Spleen (tissue), 7 donors: ENCODE measurements around the gene RNASEH2B.

ENCODE experiments used
- POLR2AphosphoS5 ChIP-seq, 3 donors: sonication (generic); formaldehyde crosslinking; IDR thresholded peaks; one replicate each; pipeline ENCODE4 v1.5.1; 2017; ENCODE audit warnings: antibody characterized with exemption in 3 of 3
- TF ChIP-seq, protein P1 (sequence below), 11 experiments: fragments of 200-600 bp in 7 of 11; fragments of 450-650 bp in 4 of 11; sonication (generic) in 4 of 11; IDR thresholded peaks in 8 of 11; conservative IDR thresholded peaks in 3 of 11; 1 replicate in 7 of 11; 2 replicates in 4 of 11; pipeline versions ENCODE4 v1.4.0 to v1.8.0; 2016 to 2021; ENCODE audit warnings: antibody characterized with exemption in 11 of 11, inconsistent platforms in 4 of 11, mild to moderate bottlenecking in 1 of 11
- donor health status: DM: no; HTN: no; CAD: no; lungs with moderate emphysema.
- donor health status: DM: no; HTN: no; CAD: no.
- donor health status: DM: no; HTN: no; CAD: no.

DNA sequence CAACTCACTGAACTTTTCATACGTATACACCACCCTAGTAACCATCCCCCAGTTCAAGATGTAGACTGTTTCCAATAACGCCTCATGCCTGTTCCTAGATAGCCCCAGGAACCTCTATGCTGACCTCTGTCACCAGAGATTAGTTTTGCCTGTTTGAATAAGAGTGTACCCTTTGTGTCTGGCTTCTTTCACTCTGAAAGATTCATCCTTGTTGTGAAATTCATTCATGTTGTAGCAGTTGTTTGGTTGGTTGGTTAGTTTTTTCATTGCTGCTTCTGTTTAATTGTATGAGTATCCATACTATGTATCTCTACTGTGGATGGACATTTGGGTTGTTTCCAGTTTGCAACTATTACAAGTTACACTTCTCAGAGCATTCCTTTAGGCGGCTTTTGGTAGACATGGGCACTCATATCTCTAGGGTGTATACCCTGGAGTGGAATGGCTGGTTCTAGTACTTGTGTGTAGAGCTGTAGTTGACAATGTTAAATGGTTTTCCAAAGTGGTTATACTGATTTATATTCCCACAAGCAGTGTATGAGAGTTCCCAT is 1.6 kb downstream of the RNASEH2B start:
- TF ChIP-seq, protein P1, sequence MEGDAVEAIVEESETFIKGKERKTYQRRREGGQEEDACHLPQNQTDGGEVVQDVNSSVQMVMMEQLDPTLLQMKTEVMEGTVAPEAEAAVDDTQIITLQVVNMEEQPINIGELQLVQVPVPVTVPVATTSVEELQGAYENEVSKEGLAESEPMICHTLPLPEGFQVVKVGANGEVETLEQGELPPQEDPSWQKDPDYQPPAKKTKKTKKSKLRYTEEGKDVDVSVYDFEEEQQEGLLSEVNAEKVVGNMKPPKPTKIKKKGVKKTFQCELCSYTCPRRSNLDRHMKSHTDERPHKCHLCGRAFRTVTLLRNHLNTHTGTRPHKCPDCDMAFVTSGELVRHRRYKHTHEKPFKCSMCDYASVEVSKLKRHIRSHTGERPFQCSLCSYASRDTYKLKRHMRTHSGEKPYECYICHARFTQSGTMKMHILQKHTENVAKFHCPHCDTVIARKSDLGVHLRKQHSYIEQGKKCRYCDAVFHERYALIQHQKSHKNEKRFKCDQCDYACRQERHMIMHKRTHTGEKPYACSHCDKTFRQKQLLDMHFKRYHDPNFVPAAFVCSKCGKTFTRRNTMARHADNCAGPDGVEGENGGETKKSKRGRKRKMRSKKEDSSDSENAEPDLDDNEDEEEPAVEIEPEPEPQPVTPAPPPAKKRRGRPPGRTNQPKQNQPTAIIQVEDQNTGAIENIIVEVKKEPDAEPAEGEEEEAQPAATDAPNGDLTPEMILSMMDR (IDR thresholded peaks at IDR 0.05 in 8 of 11, conservative IDR thresholded peaks at IDR 0.05 in 3 of 11) = no peak
- TF ChIP-seq POLR2AphosphoS5 (IDR thresholded peaks at IDR 0.05) = no peak
